H9 (cell line): ENCODE results near the gene KBTBD6. TPM values are rescaled to one million over a fixed set of nuclear protein-coding genes. Genes with fewer than 3 reads are reported as not detected.

Experiments used
- DNase-seq: peaks from one replicate; pipeline ENCODE4 v3.0.0-alpha.2; 2017
- H2AFZ ChIP-seq: one replicate; pipeline ENCODE4 v1.6.1; 2013; ENCODE audit warnings: mild to moderate bottlenecking, low read length, control low read depth, moderate library complexity
- H2AK5ac ChIP-seq: 2 replicates; pipeline ENCODE4 v1.6.1; 2013; ENCODE audit warnings: low read length, control low read depth, mixed read lengths; ENCODE audit not compliant: insufficient read length
- H2BK120ac ChIP-seq: one replicate; pipeline ENCODE4 v1.6.1; 2013; ENCODE audit warnings: low read depth, mild to moderate bottlenecking, low read length, control low read depth, inconsistent platforms; ENCODE audit not compliant: poor library complexity, severe bottlenecking
- H2BK12ac ChIP-seq: 2 replicates; pipeline ENCODE4 v1.6.1; 2013; ENCODE audit warnings: low read length, control low read depth, mixed read lengths, low read depth; ENCODE audit not compliant: insufficient read length
- H2BK15ac ChIP-seq: 2 replicates; pipeline ENCODE4 v1.6.1; 2013; ENCODE audit warnings: low read depth, low read length, control low read depth
- H2BK20ac ChIP-seq: one replicate; pipeline ENCODE4 v1.6.1; 2013; ENCODE audit warnings: low read depth, mild to moderate bottlenecking, low read length, control low read depth, inconsistent platforms; ENCODE audit not compliant: poor library complexity, severe bottlenecking
- H2BK5ac ChIP-seq: 2 replicates; pipeline ENCODE4 v1.6.1; 2013; ENCODE audit warnings: low read length, control low read depth, mixed read lengths; ENCODE audit not compliant: insufficient read length
- H3K14ac ChIP-seq: 2 replicates; pipeline ENCODE4 v1.6.1; 2013; ENCODE audit warnings: low read length, control low read depth; ENCODE audit not compliant: insufficient read depth
- H3K18ac ChIP-seq: 2 replicates; pipeline ENCODE4 v1.6.1; 2013; ENCODE audit warnings: low read depth, mild to moderate bottlenecking, mixed read lengths, low read length, control low read depth; ENCODE audit not compliant: insufficient read length
- H3K23ac ChIP-seq: 2 replicates; pipeline ENCODE4 v1.6.1; 2013; ENCODE audit warnings: low read length, control low read depth, mixed read lengths, low read depth; ENCODE audit not compliant: insufficient read length
- H3K23me2 ChIP-seq: 2 replicates; pipeline ENCODE4 v1.6.1; 2013; ENCODE audit warnings: low read depth, mild to moderate bottlenecking, mixed read lengths, low read length, control low read depth; ENCODE audit not compliant: insufficient read length, poor library complexity, severe bottlenecking
- H3K27ac ChIP-seq: 2 replicates; pipeline ENCODE4 v1.5.1; 2013; ENCODE audit warnings: low read length, control low read depth, mixed read lengths, low read depth; ENCODE audit not compliant: insufficient read length
- H3K27me3 ChIP-seq: 2 replicates; pipeline ENCODE4 v1.6.1; 2013; ENCODE audit warnings: low read length, control low read depth, inconsistent platforms; ENCODE audit not compliant: insufficient read depth
- H3K4ac ChIP-seq: 2 replicates; pipeline ENCODE4 v1.6.1; 2013; ENCODE audit warnings: low read depth, mild to moderate bottlenecking, control low read depth, inconsistent platforms, low read length, moderate library complexity
- H3K4me1 ChIP-seq: 2 replicates; pipeline ENCODE4 v1.6.1; 2013; ENCODE audit warnings: low read length, control low read depth, inconsistent platforms; ENCODE audit not compliant: insufficient read depth
- H3K4me2 ChIP-seq: 2 replicates; pipeline ENCODE4 v1.6.1; 2013; ENCODE audit warnings: low read length, control low read depth, mixed read lengths; ENCODE audit not compliant: insufficient read length, insufficient read depth
- H3K56ac ChIP-seq: 2 replicates; pipeline ENCODE4 v1.6.1; 2013; ENCODE audit warnings: low read depth, mild to moderate bottlenecking, mixed read lengths, low read length, control low read depth; ENCODE audit not compliant: insufficient read length
- H3K79me1 ChIP-seq: 2 replicates; pipeline ENCODE4 v1.6.1; 2013; ENCODE audit warnings: low read depth, mild to moderate bottlenecking, moderate library complexity, low read length, control low read depth, inconsistent platforms; ENCODE audit not compliant: insufficient read depth, poor library complexity, severe bottlenecking
- H3K79me2 ChIP-seq: 2 replicates; pipeline ENCODE4 v1.6.1; 2013; ENCODE audit warnings: low read length, control low read depth, inconsistent platforms; ENCODE audit not compliant: insufficient read depth
- H3K9ac ChIP-seq: 2 replicates; pipeline ENCODE4 v1.6.1; 2013; ENCODE audit warnings: low read length, control low read depth, mixed read lengths; ENCODE audit not compliant: insufficient read length; ENCODE audit errors: extremely low read depth
- H3K9me3 ChIP-seq: one replicate; pipeline ENCODE4 v1.6.1; 2013; ENCODE audit warnings: low read depth, low read length, inconsistent platforms; ENCODE audit not compliant: control insufficient read depth
- H3T11ph ChIP-seq: one replicate; pipeline ENCODE4 v1.6.1; 2013; ENCODE audit warnings: mild to moderate bottlenecking, low read length, control low read depth, inconsistent platforms
- H4K20me1 ChIP-seq: one replicate; pipeline ENCODE4 v1.6.1; 2013; ENCODE audit not compliant: control insufficient read depth, insufficient read length, insufficient read depth
- H4K5ac ChIP-seq: 2 replicates; pipeline ENCODE4 v1.6.1; 2013; ENCODE audit warnings: low read depth, mild to moderate bottlenecking, mixed read lengths, low read length, control low read depth; ENCODE audit not compliant: insufficient read length
- H4K8ac ChIP-seq: replicated peaks from 2 replicates; pipeline ENCODE4 v1.6.1; 2013; ENCODE audit warnings: low read length, control low read depth, mixed read lengths, low read depth; ENCODE audit not compliant: insufficient read length
- H4K91ac ChIP-seq: 2 replicates; pipeline ENCODE4 v1.6.1; 2013; ENCODE audit warnings: low read depth, mild to moderate bottlenecking, moderate library complexity, mixed read lengths, low read length, control low read depth; ENCODE audit not compliant: insufficient read length
- H3K27ac Mint-ChIP-seq, 3 experiments: 2 replicates in 2 of 3; 3 replicates in 1 of 3; pipeline ENCODE4 v1.8.0; 2020 to 2021; ENCODE audit warnings: mixed read lengths in 3 of 3, mild to moderate bottlenecking in 1 of 3, moderate library complexity in 1 of 3
- H3K27me3 Mint-ChIP-seq: 2 replicates; pipeline ENCODE4 v1.8.0; 2021; ENCODE audit warnings: low read depth, mild to moderate bottlenecking, moderate library complexity, mixed read lengths
- H3K36me3 Mint-ChIP-seq, 3 experiments: 2 replicates in 2 of 3; 3 replicates in 1 of 3; pipeline ENCODE4 v1.8.0; 2020 to 2021; ENCODE audit warnings: low read depth in 3 of 3, mixed read lengths in 3 of 3; ENCODE audit not compliant: insufficient read depth in 1 of 3
- H3K4me1 Mint-ChIP-seq, 2 experiments: 2 replicates each; pipeline ENCODE4 v1.8.0; 2020; ENCODE audit warnings: mixed read lengths in 2 of 2
- H3K4me3 Mint-ChIP-seq, 2 experiments: 2 replicates in 1 of 2; 3 replicates in 1 of 2; pipeline ENCODE4 v1.8.0; 2020 to 2021; ENCODE audit warnings: mild to moderate bottlenecking in 2 of 2, mixed read lengths in 2 of 2, moderate library complexity in 1 of 2
- H3K9me3 Mint-ChIP-seq, 2 experiments: 2 replicates in 1 of 2; 3 replicates in 1 of 2; pipeline ENCODE4 v1.8.0; 2020; ENCODE audit warnings: mild to moderate bottlenecking in 2 of 2, mixed read lengths in 2 of 2, moderate library complexity in 1 of 2
- CTCF ChIP-seq: fragments of 200-600 bp; sonication (generic); conservative IDR thresholded peaks from 3 replicates; pipeline ENCODE4 v1.8.0; 2021; ENCODE audit warnings: antibody characterized with exemption, mild to moderate bottlenecking
- WGBS: extraction: QIAGEN DNeasy Blood & Tissue Kit; methylation state at CpG from one replicate; pipeline ENCODE4 v1.1.7; 2013; ENCODE audit warnings: missing lambda C conversion rate, low lambda C conversion rate, mixed read lengths; ENCODE audit not compliant: insufficient read length; ENCODE audit errors: extremely low coverage; 5-methylcytosine and 5-hydroxymethylcytosine counted together
- microRNA-seq: library from miRNA; unstranded; fragments of <30 nt; microRNA quantifications from one replicate; pipeline ENCODE4, GENCODE V29; 2020; ENCODE audit warnings: borderline microRNAs expressed
- total RNA-seq: library from RNA; stranded (reverse); gene quantifications from 2 replicates; pipeline ENCODE4 v1.2.1, GENCODE V29; 2021

KBTBD6 gene
- total RNA-seq, 1 experiment from 2014 or later = 11.5 TPM

- no peak overlapping the region for H3K18ac ChIP-seq
- no peak overlapping the region for H4K8ac ChIP-seq
- no peaks in the 10 kb centered on the region for H3K27me3 ChIP-seq
- H3K9me3 Mint-ChIP-seq = peaks cover 0 to 14% of the 10 kb centered on the region in 2 experiments; a peak in 1 of 5 replicates
- no peak overlapping the region for H3K27ac ChIP-seq
- H3K4me3 Mint-ChIP-seq = no peak overlapping the region
- H3K14ac ChIP-seq = no peak overlapping the region
- no peaks in the 10 kb centered on the region for H3K79me1 ChIP-seq
- H3K79me2 ChIP-seq = no peaks in the 10 kb centered on the region
- DNase-seq = no peak
- H2BK5ac ChIP-seq = no peak overlapping the region
- no peak overlapping the region for H2BK15ac ChIP-seq
- no peaks in the 10 kb centered on the region for H3K9me3 ChIP-seq
- no peak overlapping the region for H3K56ac ChIP-seq
- H4K5ac ChIP-seq = no peak overlapping the region
- H2AK5ac ChIP-seq = no peak overlapping the region
- H2BK20ac ChIP-seq = no peak overlapping the region
- H3K4me1 ChIP-seq = no peaks in the 10 kb centered on the region
- no CpG with 5 or more reads among the region's 4 CpGs for WGBS
- no peaks in the 10 kb centered on the region for H3K23me2 ChIP-seq
- H3K4ac ChIP-seq = no peak overlapping the region
- H4K91ac ChIP-seq = no peak overlapping the region
- H3K27me3 Mint-ChIP-seq = no peaks in the 10 kb centered on the region
- H3K27ac Mint-ChIP-seq = no peak overlapping the region
- H3K23ac ChIP-seq = no peak overlapping the region
- TF ChIP-seq CTCF = no peak
- no peaks in the 10 kb centered on the region for H3K4me1 Mint-ChIP-seq
- peaks cover 34 to 71% (median 66%) of the 10 kb centered on the region in 3 experiments for H3K36me3 Mint-ChIP-seq
- H3K9ac ChIP-seq = no peak overlapping the region
- H2BK12ac ChIP-seq = no peak overlapping the region
- H2BK120ac ChIP-seq = no peak overlapping the region
- H4K20me1 ChIP-seq = no peaks in the 10 kb centered on the region
- no peak overlapping the region for H3T11ph ChIP-seq
- H3K4me2 ChIP-seq = no peak overlapping the region
- H2AFZ ChIP-seq = no peak overlapping the region
Observed at GRCh38 chr13:41079725-41080124, 52.9 kb downstream of the KBTBD6 start.

Small RNA genes lying within 50 kb of the gene (microRNA-seq; reads per million reads assigned to microRNA genes)
- gene MIR3168 = not detected

Other genes with a start within 250 kb of the KBTBD6 start
- 14.8 and 15.5 TPM in 2 replicates for gene ELF1, start 113.5 kb downstream of the KBTBD6 start, total RNA-seq
- 7.1 and 7.2 TPM in 2 replicates for gene WBP4, start 71.3 kb downstream of the KBTBD6 start, total RNA-seq
- gene KBTBD7, start 61.8 kb upstream of the KBTBD6 start, total RNA-seq = 12.9 TPM in 2 replicates
- gene MTRF1, start 130.8 kb upstream of the KBTBD6 start, total RNA-seq = 16.2 and 16.9 TPM in 2 replicates
- 37.7 and 40.0 TPM in 2 replicates for gene NAA16, start 178.5 kb upstream of the KBTBD6 start, total RNA-seq